PC-3 (cell line): ENCODE data around the gene DNM3. TPM values are rescaled to one million over a fixed set of nuclear protein-coding genes. Genes with fewer than 3 reads are reported as not detected.

Experiments used
- ATAC-seq: fragments of 200-7000 bp; cut with Tn5 transposase; 2 replicates; pipeline ENCODE4 v1.9.1; 2020; ENCODE audit warnings: mild to moderate bottlenecking, moderate library complexity
- BruUV-seq: library from RNA; stranded (reverse); fragments of 400-500 nt; replicated peaks from 2 replicates; lab custom pipeline; 2021; lab: Mats Ljungman, UMichigan
- CTCF ChIA-PET: fragments of 300-600 bp; sonication (Branson Sonifier 250); formaldehyde crosslinking; loops from one replicate; lab custom pipeline; 2022; ENCODE audit warnings: antibody characterized with exemption; lab: Charles Lee
- POLR2A ChIA-PET: fragments of 300-600 bp; sonication (Branson Sonifier 250); formaldehyde crosslinking; loops from one replicate; lab custom pipeline; 2022; ENCODE audit warnings: antibody characterized with exemption; ENCODE audit not compliant: unreplicated experiment; lab: Charles Lee
- DNase-seq: peaks from one replicate; pipeline ENCODE4 v3.0.0-alpha.2; 2015
- H2AFZ ChIP-seq: fragments of 300-600 bp; sonication (generic); 2 replicates; pipeline ENCODE4 v1.6.0; 2016; ENCODE audit warnings: antibody characterized with exemption, low read length
- H3F3A ChIP-seq: fragments of 300-600 bp; sonication (generic); one replicate; pipeline ENCODE4 v1.6.0; 2017; ENCODE audit warnings: antibody characterized with exemption, low read length, control low read depth, mild to moderate bottlenecking; ENCODE audit not compliant: unreplicated experiment
- H3K27ac ChIP-seq: fragments of 300-600 bp; sonication (generic); 2 replicates; pipeline ENCODE4 v1.5.1; 2016; ENCODE audit warnings: mild to moderate bottlenecking, low read length
- H3K27me3 ChIP-seq: fragments of 300-600 bp; sonication (generic); 2 replicates; pipeline ENCODE4 v1.6.1; 2016; ENCODE audit warnings: low read length, mixed read lengths
- H3K36me3 ChIP-seq: fragments of 300-600 bp; sonication (generic); 2 replicates; pipeline ENCODE4 v1.6.1; 2016; ENCODE audit warnings: low read depth, mixed run types, low read length, mixed read lengths
- H3K4me1 ChIP-seq: fragments of 300-600 bp; sonication (generic); 2 replicates; pipeline ENCODE4 v1.5.1; 2016; ENCODE audit warnings: low read length; ENCODE audit not compliant: insufficient read depth
- H3K4me2 ChIP-seq: fragments of 300-600 bp; sonication (generic); 2 replicates; pipeline ENCODE4 v1.6.0; 2016; ENCODE audit warnings: low read length
- H3K4me3 ChIP-seq: fragments of 300-600 bp; sonication (generic); 2 replicates; pipeline ENCODE4 v1.5.1; 2016; ENCODE audit warnings: mild to moderate bottlenecking, low read length, mixed read lengths
- H3K79me2 ChIP-seq: fragments of 300-600 bp; sonication (generic); 2 replicates; pipeline ENCODE4 v1.6.1; 2017; ENCODE audit warnings: low read length, mixed read lengths
- H3K9ac ChIP-seq: fragments of 300-600 bp; sonication (generic); 2 replicates; pipeline ENCODE4 v1.6.0; 2016; ENCODE audit warnings: mild to moderate bottlenecking, low read length
- H3K9me2 ChIP-seq: fragments of 300-600 bp; sonication (generic); replicated peaks from 2 replicates; pipeline ENCODE4 v1.6.1; 2016; ENCODE audit warnings: mixed run types, low read length, mixed read lengths
- H3K9me3 ChIP-seq: fragments of 300-600 bp; sonication (generic); 2 replicates; pipeline ENCODE4 v1.6.1; 2016; ENCODE audit warnings: low read length, mixed read lengths
- H4K20me1 ChIP-seq: fragments of 300-600 bp; sonication (generic); 2 replicates; pipeline ENCODE4 v1.6.1; 2016; ENCODE audit warnings: low read length, mixed read lengths
- CTCF ChIP-seq: fragments of 300-600 bp; sonication (generic); conservative IDR thresholded peaks from 2 replicates; pipeline ENCODE4 v1.5.1; 2017; ENCODE audit warnings: antibody characterized with exemption, low read depth, mild to moderate bottlenecking, low read length
- EZH2 ChIP-seq: fragments of 300-600 bp; sonication (generic); IDR thresholded peaks from one replicate; pipeline ENCODE4 v1.6.1; 2017; ENCODE audit warnings: antibody characterized with exemption, mild to moderate bottlenecking, low read length; ENCODE audit not compliant: unreplicated experiment
- EZH2phosphoT487 ChIP-seq: fragments of 300-600 bp; sonication (generic); IDR thresholded peaks from 2 replicates; pipeline ENCODE4 v1.6.1; 2018; ENCODE audit warnings: mild to moderate bottlenecking, antibody characterized with exemption, low read length, borderline replicate concordance
- intact Hi-C: fragments of 100-400 bp; cut with micrococcal nuclease; formaldehyde crosslinking; loops from 2 replicates; pipeline ENCODE4 v1.9.0; 2023
- total RNA-seq: library from RNA; depleted of rRNA; stranded (reverse); fragments of >200 nt; gene quantifications from 2 replicates; pipeline ENCODE4 v1.2.3, GENCODE V29; 2014

Gene DNM3
- total RNA-seq, 1 experiment from 2014 or later: 0.98 TPM

GRCh38 chr1:172203135-172203823 is 362.0 kb downstream of the DNM3 start:
- Histone ChIP-seq H2AFZ (no peak overlapping the region), H3F3A (no peaks in the 10 kb centered on the region), H3K79me2 (no peaks in the 10 kb centered on the region), H3K9me3 (no peaks in the 10 kb centered on the region), H3K27me3 (no peaks in the 10 kb centered on the region), H3K4me1 (no peaks in the 10 kb centered on the region), H3K27ac (no peak overlapping the region), H3K9me2 (no peaks in the 10 kb centered on the region), H3K4me3 (no peak overlapping the region), H3K4me2 (no peak overlapping the region), H3K9ac (no peak overlapping the region), H3K36me3 (no peaks in the 10 kb centered on the region), H4K20me1 (no peaks in the 10 kb centered on the region)
- no peak for DNase-seq
- ATAC-seq: no peak
- BruUV-seq: no TSS peak
- no peak for TF ChIP-seq EZH2phosphoT487
- TF ChIP-seq EZH2: no peak
- ChIA-PET POLR2A (no interaction called here), CTCF (no interaction called here)
- intact Hi-C loops: no loop called here

GRCh38 chr1:172203902-172204301 is 362.6 kb downstream of the DNM3 start:
- Histone ChIP-seq H3K4me1 (no peaks in the 10 kb centered on the region), H3K27me3 (no peaks in the 10 kb centered on the region), H3K79me2 (no peaks in the 10 kb centered on the region), H3K4me2 (no peak overlapping the region), H3K9ac (no peak overlapping the region), H3K27ac (no peak overlapping the region), H2AFZ (no peak overlapping the region), H3K36me3 (no peaks in the 10 kb centered on the region), H4K20me1 (no peaks in the 10 kb centered on the region), H3K9me2 (no peaks in the 10 kb centered on the region), H3F3A (no peaks in the 10 kb centered on the region), H3K9me3 (no peaks in the 10 kb centered on the region), H3K4me3 (no peak overlapping the region)
- no peak for ATAC-seq
- no TSS peak for BruUV-seq
- DNase-seq: no peak
- intact Hi-C loops: no loop called here
- POLR2A ChIA-PET: no interaction called here
- no peak for TF ChIP-seq EZH2phosphoT487
- TF ChIP-seq EZH2: no peak
- no peak for TF ChIP-seq CTCF
- CTCF ChIA-PET: no interaction called here

- intact Hi-C loops: no loop called here
- ATAC-seq (no peak), DNase-seq (no peak)
- CTCF ChIA-PET: no interaction called here
- Histone ChIP-seq H4K20me1 (no peaks in the 10 kb centered on the region), H3K4me1 (no peaks in the 10 kb centered on the region), H3K9ac (no peak overlapping the region), H3K9me2 (no peaks in the 10 kb centered on the region), H3K4me2 (no peak overlapping the region), H3K9me3 (no peaks in the 10 kb centered on the region), H3K27me3 (no peaks in the 10 kb centered on the region), H3K79me2 (no peaks in the 10 kb centered on the region), H3K27ac (no peak overlapping the region), H3K36me3 (no peaks in the 10 kb centered on the region), H3K4me3 (no peak overlapping the region), H2AFZ (no peak overlapping the region), H3F3A (no peaks in the 10 kb centered on the region)
- POLR2A ChIA-PET: no interaction called here
- BruUV-seq: no TSS peak
- TF ChIP-seq EZH2: no peak
- no peak for TF ChIP-seq CTCF
Measured at GRCh38 chr1:172206256-172206655, 365.0 kb downstream of the DNM3 start.
